GM23338 (cell line): ENCODE data around the gene TMEM151B.

Experiments
- CTCF ChIP-seq, 2 experiments: fragments of 200-600 bp in 1 of 2; sonication (generic) in 1 of 2; conservative IDR thresholded peaks; 2 replicates each; pipeline versions ENCODE4 v1.5.1 to v1.6.1; 2016 to 2017; ENCODE audit warnings: antibody characterized with exemption in 2 of 2, low read depth in 2 of 2, mild to moderate bottlenecking in 2 of 2, moderate library complexity in 1 of 2
- EZH2 ChIP-seq: fragments of 200-600 bp; sonication (generic); IDR thresholded peaks from one replicate; pipeline ENCODE4 v1.8.0; 2017; ENCODE audit warnings: antibody characterized with exemption, mild to moderate bottlenecking, low read depth; ENCODE audit not compliant: unreplicated experiment
- EZH2phosphoT487 ChIP-seq: fragments of 200-600 bp; sonication (generic); IDR thresholded peaks from one replicate; pipeline ENCODE4 v1.8.1; 2018; ENCODE audit warnings: antibody characterized with exemption; ENCODE audit not compliant: unreplicated experiment
- POLR2AphosphoS5 ChIP-seq: IDR thresholded peaks from 2 replicates; pipeline ENCODE4 v1.6.1; 2016; ENCODE audit warnings: antibody characterized with exemption, low read depth

DNA sequence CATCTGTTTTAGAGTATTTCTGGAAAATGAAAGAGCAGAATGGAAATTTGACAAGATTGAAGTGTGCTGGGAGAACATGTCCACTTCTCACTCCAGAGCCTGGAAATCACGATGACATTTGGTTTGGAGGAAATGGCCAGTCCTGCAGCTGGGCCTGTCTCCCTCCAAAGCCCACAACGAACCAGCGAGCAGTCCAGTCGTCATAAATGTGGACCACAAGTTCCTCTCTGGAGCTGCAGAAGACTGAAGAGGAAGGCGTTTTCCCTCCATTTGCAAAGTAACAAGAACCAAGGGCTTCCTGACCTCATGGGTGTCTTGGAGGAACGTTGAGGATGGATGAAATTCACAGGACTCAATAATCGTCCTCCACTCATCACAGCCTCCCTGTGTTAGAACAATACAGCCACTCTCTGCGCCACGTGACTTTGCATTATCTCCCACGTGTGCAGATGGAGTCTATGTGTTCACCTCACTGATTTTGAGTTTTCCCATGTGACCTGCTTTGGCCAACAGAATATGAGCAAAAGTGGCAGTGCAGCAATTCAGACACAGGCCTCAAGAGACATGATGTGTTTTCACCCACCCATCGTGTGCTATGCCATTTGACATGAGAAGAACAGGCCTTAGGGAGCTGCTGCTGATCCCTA lies 63.1 kb downstream of the TMEM151B start:
- TF ChIP-seq POLR2AphosphoS5: no peak
- TF ChIP-seq EZH2: no peak
- TF ChIP-seq CTCF (conservative IDR thresholded peaks at IDR 0.05; ENCODE audit: low read depth in 2 of 2): no peak
- no peak for TF ChIP-seq EZH2phosphoT487
